Measurements from ENCODE around the gene SNTA1. TPM values are rescaled to one million over a fixed set of nuclear protein-coding genes. Genes with fewer than 3 reads are reported as not detected.

SNTA1 gene
- total and polyA plus RNA-seq, 2 of the 13 experiments (the other 11 are each of a cell fraction or from before 2014, with no cell fraction given), result 16.4 to 18.3 TPM

DNA sequence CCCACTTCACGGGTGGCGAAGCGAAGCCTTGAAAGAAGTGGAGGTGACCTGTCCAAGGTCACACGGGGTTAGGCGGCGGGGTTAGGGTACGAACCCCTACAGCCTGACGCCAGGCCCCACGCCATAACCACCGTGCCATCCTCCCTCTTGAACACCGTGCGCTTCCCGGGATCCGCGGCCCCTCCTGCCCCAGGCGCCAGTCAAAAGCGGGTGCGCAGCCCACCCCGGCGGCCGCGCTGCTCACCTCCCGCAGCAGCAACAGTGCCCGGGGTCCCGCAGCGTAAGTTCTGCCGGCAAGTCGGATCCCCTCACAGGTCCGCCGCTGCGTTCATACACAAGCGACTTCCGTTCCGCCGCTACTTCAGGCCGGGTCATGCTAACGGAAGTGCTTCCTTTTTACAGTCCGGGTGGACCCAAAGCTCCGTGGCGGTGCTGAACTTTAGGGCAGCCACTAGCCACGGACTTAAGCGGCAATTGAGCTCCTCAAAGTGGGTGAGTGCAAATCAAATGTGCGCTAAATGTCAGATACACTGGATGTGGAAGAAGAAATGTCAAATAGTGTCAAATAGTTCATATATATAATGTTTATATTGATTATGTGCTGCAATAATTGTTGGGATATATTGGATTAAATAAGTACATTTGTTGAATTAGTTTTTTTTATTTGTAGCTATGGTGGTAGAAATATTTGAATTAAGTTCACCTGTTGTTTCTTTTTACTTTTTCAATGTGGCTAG, 42.2 kb downstream of the SNTA1 start, which contains the start of gene CDK5RAP1 (continued):
- TF ChIP-seq GTF2F1 (IDR thresholded peaks at IDR 0.05; ENCODE audit: low read length), result peak; percentile 77; the same call in 1 of the 2 replicates
- TF ChIP-seq ZNF337 (CRISPR knock-in tag; IDR thresholded peaks at IDR 0.05; ENCODE audit: borderline replicate concordance, low read depth), result peak; percentile 93; the same call in 1 of the 2 replicates
- peak; percentile 100 for TF ChIP-seq ZNF792 (CRISPR knock-in tag; IDR thresholded peaks at IDR 0.05)
- TF ChIP-seq ZNF331 (CRISPR knock-in tag; IDR thresholded peaks at IDR 0.05), result peak; percentile 99
- TF ChIP-seq REXO4 (CRISPR knock-in tag; IDR thresholded peaks at IDR 0.05; ENCODE audit: borderline replicate concordance), result no peak
- TF ChIP-seq ZBTB49 (CRISPR knock-in tag; IDR thresholded peaks at IDR 0.05; ENCODE audit: borderline replicate concordance), result peak; percentile 98
- peak; percentile 75; the same call in 1 of the 2 replicates for TF ChIP-seq SNAI1 (CRISPR knock-in tag; IDR thresholded peaks at IDR 0.05; ENCODE audit: borderline replicate concordance)
- TF ChIP-seq ZNF546 (CRISPR knock-in tag; conservative IDR thresholded peaks at IDR 0.05), result peak; percentile 84; the same call in 1 of the 2 replicates
- peak; percentile 78 for TF ChIP-seq ZNF263 (CRISPR knock-in tag; IDR thresholded peaks at IDR 0.05)
- peak; percentile 84 for TF ChIP-seq NCOA2 (CRISPR knock-in tag; IDR thresholded peaks at IDR 0.05)
- TF ChIP-seq CBFB (CRISPR knock-in tag; IDR thresholded peaks at IDR 0.05), result peak; percentile 97
- peak; percentile 77; the same call in 1 of the 2 replicates for TF ChIP-seq POLR2AphosphoS2 (IDR thresholded peaks at IDR 0.05; ENCODE audit: low read depth, low read length)
- peak; percentile 97 for TF ChIP-seq MEIS1 (CRISPR knock-in tag; IDR thresholded peaks at IDR 0.05; ENCODE audit: borderline replicate concordance)
- TF ChIP-seq, protein P1, sequence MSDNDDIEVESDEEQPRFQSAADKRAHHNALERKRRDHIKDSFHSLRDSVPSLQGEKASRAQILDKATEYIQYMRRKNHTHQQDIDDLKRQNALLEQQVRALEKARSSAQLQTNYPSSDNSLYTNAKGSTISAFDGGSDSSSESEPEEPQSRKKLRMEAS (IDR thresholded peaks at IDR 0.05), result peak; percentile 98
- peak; percentile 98 for TF ChIP-seq EEA1 (CRISPR knock-in tag; IDR thresholded peaks at IDR 0.05; ENCODE audit: borderline replicate concordance)
- TF ChIP-seq, protein P2, sequence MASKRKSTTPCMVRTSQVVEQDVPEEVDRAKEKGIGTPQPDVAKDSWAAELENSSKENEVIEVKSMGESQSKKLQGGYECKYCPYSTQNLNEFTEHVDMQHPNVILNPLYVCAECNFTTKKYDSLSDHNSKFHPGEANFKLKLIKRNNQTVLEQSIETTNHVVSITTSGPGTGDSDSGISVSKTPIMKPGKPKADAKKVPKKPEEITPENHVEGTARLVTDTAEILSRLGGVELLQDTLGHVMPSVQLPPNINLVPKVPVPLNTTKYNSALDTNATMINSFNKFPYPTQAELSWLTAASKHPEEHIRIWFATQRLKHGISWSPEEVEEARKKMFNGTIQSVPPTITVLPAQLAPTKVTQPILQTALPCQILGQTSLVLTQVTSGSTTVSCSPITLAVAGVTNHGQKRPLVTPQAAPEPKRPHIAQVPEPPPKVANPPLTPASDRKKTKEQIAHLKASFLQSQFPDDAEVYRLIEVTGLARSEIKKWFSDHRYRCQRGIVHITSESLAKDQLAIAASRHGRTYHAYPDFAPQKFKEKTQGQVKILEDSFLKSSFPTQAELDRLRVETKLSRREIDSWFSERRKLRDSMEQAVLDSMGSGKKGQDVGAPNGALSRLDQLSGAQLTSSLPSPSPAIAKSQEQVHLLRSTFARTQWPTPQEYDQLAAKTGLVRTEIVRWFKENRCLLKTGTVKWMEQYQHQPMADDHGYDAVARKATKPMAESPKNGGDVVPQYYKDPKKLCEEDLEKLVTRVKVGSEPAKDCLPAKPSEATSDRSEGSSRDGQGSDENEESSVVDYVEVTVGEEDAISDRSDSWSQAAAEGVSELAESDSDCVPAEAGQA (IDR thresholded peaks at IDR 0.05; ENCODE audit: low read depth), result peak; percentile 95
- TF ChIP-seq, protein P2 (CRISPR knock-in tag; IDR thresholded peaks at IDR 0.05; ENCODE audit: borderline replicate concordance), result peak; percentile 39; the same call in 1 of the 2 replicates
- peak; percentile 99; the same call in 1 of the 2 replicates for TF ChIP-seq PAX8 (CRISPR knock-in tag; IDR thresholded peaks at IDR 0.05; ENCODE audit: borderline replicate concordance)
- TF ChIP-seq KMT2A (CRISPR knock-in tag; IDR thresholded peaks at IDR 0.05), result peak; percentile 100
- TF ChIP-seq ARNTL (CRISPR knock-in tag; IDR thresholded peaks at IDR 0.05), result no peak
- TF ChIP-seq TIGD3 (CRISPR knock-in tag; IDR thresholded peaks at IDR 0.05; ENCODE audit: borderline replicate concordance), result no peak; the same call in 1 of the 2 replicates
